ENCODE results near the gene ZFP42.

GRCh38 chr4:188016754-188017153, 21.2 kb downstream of the ZFP42 start:
- TF ChIP-seq CTCF (IDR thresholded peaks at IDR 0.05; ENCODE audit: low read length) = no peak
- no peak for TF ChIP-seq EZH2 (optimal IDR thresholded peaks at IDR 0.05; ENCODE audit: low read depth, low read length)
